WI38 (cell line): ENCODE measurements around the gene SMIM41.

Experiments
- H3K4me3 ChIP-seq: 2 replicates; pipeline ENCODE4 v1.5.1; 2011; ENCODE audit warnings: low read depth, mild to moderate bottlenecking, control low read depth, low read length
- CTCF ChIP-seq: IDR thresholded peaks from 2 replicates; pipeline ENCODE4 v1.5.1; 2012; ENCODE audit warnings: low read depth, mild to moderate bottlenecking, control low read depth, low read length

The SMIM41 gene

GRCh38 chr12:52060498-52061177, 18.9 kb upstream of the SMIM41 start:
- no peak for TF ChIP-seq CTCF
- H3K4me3 ChIP-seq: no peak overlapping the region

DNA sequence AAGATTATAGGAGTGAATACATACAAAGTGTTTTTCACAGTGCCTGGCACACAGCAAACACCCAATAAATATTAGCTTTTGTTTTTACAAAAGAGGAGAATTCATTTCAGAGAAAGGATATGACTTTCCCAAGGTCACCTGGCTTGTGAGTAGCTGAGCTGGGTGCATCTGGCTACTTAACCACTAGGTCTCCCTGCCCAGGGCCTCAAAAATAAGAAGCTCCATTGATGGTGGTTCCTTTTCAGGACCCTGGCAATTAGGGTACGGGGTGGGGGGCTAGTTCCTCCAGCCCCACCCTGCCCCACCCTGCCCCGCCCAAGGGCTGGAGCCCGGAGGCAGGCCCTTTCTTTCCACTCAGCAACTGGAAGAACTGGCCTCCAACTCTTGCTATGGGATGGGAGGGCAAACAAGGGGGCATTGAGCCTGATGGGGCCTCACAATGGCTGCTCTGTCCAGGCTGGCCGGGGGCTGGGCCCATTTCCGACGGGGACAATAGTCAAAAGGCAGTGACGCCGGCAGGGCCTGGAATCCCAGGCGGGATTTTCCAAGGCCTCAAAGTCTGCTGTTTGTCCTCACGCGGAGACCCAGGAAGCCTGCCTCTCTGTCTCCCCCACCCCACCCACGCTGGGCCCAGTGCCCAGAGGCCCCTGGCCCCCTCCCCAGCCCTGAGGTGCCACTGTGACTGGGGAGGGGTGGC, 17.9 kb upstream of the SMIM41 start:
- no peak for TF ChIP-seq CTCF
- H3K4me3 ChIP-seq: no peak overlapping the region

- H3K4me3 ChIP-seq: no peak overlapping the region
- TF ChIP-seq CTCF: no peak
Measured at GRCh38 chr12:52062167-52063081, 17.1 kb upstream of the SMIM41 start.

GRCh38 chr12:52063082-52063924, 16.2 kb upstream of the SMIM41 start:
- no peak for TF ChIP-seq CTCF

GRCh38 chr12:52063981-52064649, 15.4 kb upstream of the SMIM41 start:
- no peak for TF ChIP-seq CTCF
- no peak overlapping the region for H3K4me3 ChIP-seq

More at GRCh38 chr12:52063082-52063924, 16.2 kb upstream of the SMIM41 start:
- H3K4me3 ChIP-seq: no peak overlapping the region

DNA sequence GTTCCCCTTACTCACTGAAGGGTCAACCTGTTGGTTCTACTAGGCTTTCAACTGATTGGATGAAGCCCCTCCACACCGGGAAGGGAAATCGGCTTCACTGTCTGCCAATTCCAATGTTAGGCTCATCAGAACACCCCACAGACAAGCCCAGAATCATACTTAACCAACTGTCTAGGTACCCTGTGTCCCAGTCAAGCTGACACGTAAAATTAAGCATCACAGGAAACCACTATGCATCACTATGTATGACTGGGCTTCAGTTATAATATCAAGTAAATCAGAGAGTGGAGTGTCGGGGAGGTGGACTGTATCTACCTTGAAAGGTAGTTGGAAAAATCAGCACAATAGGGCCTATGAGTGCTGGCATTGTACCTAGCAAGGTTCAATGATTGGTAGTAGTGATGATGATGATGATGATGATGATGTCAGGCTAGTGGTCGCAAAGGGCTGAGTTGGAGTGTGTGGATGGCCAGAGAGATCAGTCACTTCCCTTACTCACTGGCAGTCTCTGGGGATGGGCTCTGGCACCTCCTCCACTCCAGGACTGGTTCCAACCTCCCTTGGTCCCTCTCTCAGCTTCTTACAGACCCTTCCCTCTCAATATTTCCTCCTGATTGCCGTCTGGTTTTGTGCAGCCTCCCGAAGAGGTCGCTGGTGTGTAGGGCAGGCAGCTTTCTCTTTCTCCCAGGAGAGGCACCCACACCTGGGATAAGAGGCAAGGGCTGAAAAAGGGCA, 13.0 kb upstream of the SMIM41 start:
- no peak overlapping the region for H3K4me3 ChIP-seq
- no peak for TF ChIP-seq CTCF
